ENCODE data around the gene MDFI.

GRCh38 chr6:41622206-41622988 is 15.9 kb upstream of the MDFI start:
- TF ChIP-seq CTCF (IDR thresholded peaks at IDR 0.05) (no peak), EZH2 (IDR thresholded peaks at IDR 0.05) (no peak), EZH2phosphoT487 (IDR thresholded peaks at IDR 0.05) (no peak)

Measured in neural progenitor cell (in vitro differentiated cells).